Sigmoid colon (tissue), 7 donors: ENCODE measurements around the gene PRKAA2. TPM values are rescaled to one million over a fixed set of nuclear protein-coding genes. Genes with fewer than 3 reads are reported as not detected.

Experiments
- DNase-seq: peaks from one replicate; pipeline ENCODE4 v3.0.0-alpha.2; 2019
- H3K27ac ChIP-seq, 4 donors: fragments of 200-600 bp; sonication (generic); one replicate each; pipeline ENCODE4 v1.5.1; 2016 to 2019; ENCODE audit warnings: mild to moderate bottlenecking in 1 of 4
- H3K27me3 ChIP-seq, 3 donors: fragments of 200-600 bp; sonication (generic); one replicate each; pipeline ENCODE4 v1.5.1; 2019; ENCODE audit warnings: mild to moderate bottlenecking in 1 of 3
- H3K36me3 ChIP-seq, 4 donors: fragments of 200-600 bp; sonication (generic); one replicate each; pipeline ENCODE4 v1.5.1; 2016 to 2019
- H3K4me1 ChIP-seq, 4 donors: fragments of 200-600 bp; sonication (generic); one replicate each; pipeline ENCODE4 v1.5.1; 2017 to 2019
- H3K4me3 ChIP-seq, 4 donors: fragments of 200-600 bp; sonication (generic); one replicate each; pipeline ENCODE4 v1.5.1; 2017 to 2019; ENCODE audit warnings: mild to moderate bottlenecking in 2 of 4, moderate library complexity in 1 of 4
- H3K9me3 ChIP-seq, 4 donors: fragments of 200-600 bp in 3 of 4; sonication (generic) in 3 of 4; one replicate each; pipeline versions ENCODE4 v1.5.1 to v1.6.1; 2013 to 2019
- EP300 ChIP-seq, 4 donors: sonication (generic); formaldehyde crosslinking; IDR thresholded peaks; one replicate each; pipeline ENCODE4 v1.6.1; 2017; ENCODE audit warnings: antibody characterized with exemption in 4 of 4
- POLR2A ChIP-seq, 2 donors: fragments of 450-650 bp; IDR thresholded peaks; one replicate each; pipeline ENCODE4 v1.6.1; 2016; ENCODE audit warnings: antibody characterized with exemption in 2 of 2, mild to moderate bottlenecking in 2 of 2, moderate library complexity in 2 of 2
- POLR2AphosphoS5 ChIP-seq, 4 donors: sonication (generic); formaldehyde crosslinking; IDR thresholded peaks; one replicate each; pipeline ENCODE4 v1.6.1; 2017; ENCODE audit warnings: antibody characterized with exemption in 4 of 4
- WGBS, 2 donors: extraction: QIAGEN DNeasy Blood & Tissue Kit; methylation state at CpG; one replicate each; pipeline ENCODE4 v1.1.7; 2013; 5-methylcytosine and 5-hydroxymethylcytosine counted together
- intact Hi-C: fragments of 100-400 bp; cut with DNase I; formaldehyde crosslinking; loops from one replicate; pipeline ENCODE4 v1.15.1; 2023
- polyA plus RNA-seq, 3 donors: library from polyadenylated mRNA; stranded (reverse); fragments of 200-250 nt; gene quantifications; one replicate each; pipeline ENCODE4 v1.2.3, GENCODE V29; 2013
- small RNA-seq, 3 donors: library from RNA; depleted of rRNA; stranded (forward); fragments of <200 nt; gene quantifications; one replicate each; pipeline ENCODE3, GENCODE V24; 2016
- total RNA-seq, 4 donors: library from RNA; depleted of rRNA; stranded (reverse); fragments of >200 nt; gene quantifications; one replicate each; pipeline ENCODE4 v1.1.0, GENCODE V29; 2016
- TF ChIP-seq, protein P1 (sequence below), 4 experiments: fragments of 450-650 bp in 3 of 4; fragments of 200-600 bp in 1 of 4; IDR thresholded peaks; one replicate each; pipeline ENCODE4 v1.5.1; 2016 to 2019; ENCODE audit warnings: antibody characterized with exemption in 4 of 4, mild to moderate bottlenecking in 3 of 4, moderate library complexity in 2 of 4
- donor health status: healthy with polysubstance abuse.
- donor health status: Bipolar disorder and iron deficiency.
- donor health status: healthy.

The PRKAA2 gene
- total and polyA plus RNA-seq, 7 donors: 0.23 to 30.8 (median 25.3) TPM

DNA sequence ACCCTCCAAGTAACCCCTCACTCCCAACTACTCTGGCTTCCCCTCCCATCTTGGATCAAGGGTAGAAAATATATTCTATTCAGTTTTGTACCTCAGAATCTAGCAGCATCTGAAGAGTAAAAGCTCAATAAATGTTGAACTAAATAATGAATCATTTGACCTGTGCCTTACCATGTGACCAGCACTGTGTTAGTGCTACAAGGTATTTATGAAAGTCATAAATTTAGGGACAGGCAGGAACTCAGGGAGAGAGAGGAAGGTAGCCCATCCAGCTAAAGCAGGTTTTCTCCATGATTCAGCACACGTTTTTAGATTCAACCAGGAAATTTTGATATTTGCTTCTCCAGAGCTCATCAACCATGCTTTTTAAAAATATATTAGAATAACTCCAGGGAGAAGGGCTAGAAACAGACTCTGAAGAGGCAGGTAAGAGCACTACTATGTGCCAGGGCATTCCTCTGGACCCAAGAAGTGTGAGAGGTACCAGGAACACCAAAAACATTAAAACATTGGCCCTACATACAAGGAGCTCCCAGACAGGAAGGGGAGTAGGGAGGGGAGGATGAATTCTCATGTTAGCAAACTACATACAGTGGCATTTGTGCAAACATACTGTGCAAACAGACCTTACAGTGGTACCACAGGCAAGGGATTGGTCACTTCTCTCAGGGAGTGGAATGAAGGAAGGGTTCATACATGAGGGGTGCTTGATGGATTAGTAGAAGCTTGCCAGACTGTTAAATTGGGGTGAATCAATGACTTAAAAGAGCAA, 109.8 kb downstream of the PRKAA2 start:
- H3K27ac ChIP-seq: no peak overlapping the region
- WGBS, 2 donors: 9 to 43% methylated on average over 1 of the region's 1 CpG
- H3K4me1 ChIP-seq: no peaks in the 10 kb centered on the region
- TF ChIP-seq POLR2A (IDR thresholded peaks at IDR 0.05) (no peak), EP300 (IDR thresholded peaks at IDR 0.05) (no peak), POLR2AphosphoS5 (IDR thresholded peaks at IDR 0.05) (no peak)
- TF ChIP-seq, protein P1, sequence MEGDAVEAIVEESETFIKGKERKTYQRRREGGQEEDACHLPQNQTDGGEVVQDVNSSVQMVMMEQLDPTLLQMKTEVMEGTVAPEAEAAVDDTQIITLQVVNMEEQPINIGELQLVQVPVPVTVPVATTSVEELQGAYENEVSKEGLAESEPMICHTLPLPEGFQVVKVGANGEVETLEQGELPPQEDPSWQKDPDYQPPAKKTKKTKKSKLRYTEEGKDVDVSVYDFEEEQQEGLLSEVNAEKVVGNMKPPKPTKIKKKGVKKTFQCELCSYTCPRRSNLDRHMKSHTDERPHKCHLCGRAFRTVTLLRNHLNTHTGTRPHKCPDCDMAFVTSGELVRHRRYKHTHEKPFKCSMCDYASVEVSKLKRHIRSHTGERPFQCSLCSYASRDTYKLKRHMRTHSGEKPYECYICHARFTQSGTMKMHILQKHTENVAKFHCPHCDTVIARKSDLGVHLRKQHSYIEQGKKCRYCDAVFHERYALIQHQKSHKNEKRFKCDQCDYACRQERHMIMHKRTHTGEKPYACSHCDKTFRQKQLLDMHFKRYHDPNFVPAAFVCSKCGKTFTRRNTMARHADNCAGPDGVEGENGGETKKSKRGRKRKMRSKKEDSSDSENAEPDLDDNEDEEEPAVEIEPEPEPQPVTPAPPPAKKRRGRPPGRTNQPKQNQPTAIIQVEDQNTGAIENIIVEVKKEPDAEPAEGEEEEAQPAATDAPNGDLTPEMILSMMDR (IDR thresholded peaks at IDR 0.05): no peak
- no peaks in the 10 kb centered on the region for H3K27me3 ChIP-seq
- H3K36me3 ChIP-seq: no peaks in the 10 kb centered on the region
- no peak for DNase-seq
- intact Hi-C loops: no loop called here
- H3K4me3 ChIP-seq: no peak overlapping the region
- H3K9me3 ChIP-seq: no peaks in the 10 kb centered on the region

DNA sequence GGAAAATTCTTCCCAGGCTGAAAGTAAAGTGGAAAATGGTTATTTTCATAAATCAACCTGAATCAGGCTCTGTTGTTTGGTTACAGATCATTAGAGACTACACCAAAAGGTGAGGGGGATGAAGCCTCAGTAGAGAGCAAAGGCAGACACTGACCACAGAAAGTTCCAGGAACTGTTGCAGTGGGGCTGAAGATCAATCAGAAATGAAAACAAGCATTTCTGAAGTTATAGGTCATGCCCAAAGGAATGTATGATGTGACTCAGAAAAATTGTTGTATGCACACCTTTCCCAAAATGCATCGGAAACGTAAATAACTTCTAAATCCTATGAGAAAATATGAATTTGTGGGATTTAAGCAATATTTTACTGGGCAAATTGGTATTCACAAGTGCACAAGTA, 110.8 kb downstream of the PRKAA2 start:
- Histone ChIP-seq H3K4me1 (no peaks in the 10 kb centered on the region), H3K27ac (no peak overlapping the region), H3K36me3 (no peaks in the 10 kb centered on the region), H3K27me3 (no peaks in the 10 kb centered on the region), H3K9me3 (no peaks in the 10 kb centered on the region), H3K4me3 (no peak overlapping the region)
- DNase-seq: no peak
- intact Hi-C loops: no loop called here
- TF ChIP-seq EP300 (IDR thresholded peaks at IDR 0.05) (no peak), POLR2A (IDR thresholded peaks at IDR 0.05) (no peak), POLR2AphosphoS5 (IDR thresholded peaks at IDR 0.05) (no peak)
- TF ChIP-seq, protein P1 (IDR thresholded peaks at IDR 0.05): no peak
- 96% methylated on average over 2 of the region's 2 CpGs for WGBS, 2 donors

DNA sequence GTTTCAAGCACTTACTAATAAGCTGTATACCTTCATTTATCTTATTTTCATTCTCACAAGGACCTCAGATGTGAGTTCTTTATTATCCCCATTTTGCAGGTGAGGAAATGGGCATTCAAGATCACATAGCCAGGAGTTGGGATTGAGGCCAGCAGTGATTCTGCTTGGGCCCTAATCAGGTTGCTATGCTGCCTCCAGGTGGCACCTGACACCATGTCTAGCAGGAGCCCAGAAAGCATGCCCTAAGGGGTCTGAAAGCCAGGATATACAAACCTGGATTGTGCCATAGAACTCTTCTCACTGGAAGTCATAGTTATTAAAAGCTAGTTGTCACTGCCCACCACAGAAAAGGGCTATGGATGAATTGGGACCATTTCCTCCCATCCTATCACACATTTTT, 113.0 kb downstream of the PRKAA2 start:
- H3K27ac ChIP-seq: no peak overlapping the region
- no peak for DNase-seq
- H3K9me3 ChIP-seq: no peaks in the 10 kb centered on the region
- no peaks in the 10 kb centered on the region for H3K4me1 ChIP-seq
- intact Hi-C loops: no loop called here
- H3K36me3 ChIP-seq: no peaks in the 10 kb centered on the region
- no peaks in the 10 kb centered on the region for H3K27me3 ChIP-seq
- TF ChIP-seq, protein P1 (IDR thresholded peaks at IDR 0.05): no peak
- TF ChIP-seq EP300 (IDR thresholded peaks at IDR 0.05) (no peak), POLR2A (IDR thresholded peaks at IDR 0.05) (no peak), POLR2AphosphoS5 (IDR thresholded peaks at IDR 0.05) (no peak)
- no peak overlapping the region for H3K4me3 ChIP-seq

DNA sequence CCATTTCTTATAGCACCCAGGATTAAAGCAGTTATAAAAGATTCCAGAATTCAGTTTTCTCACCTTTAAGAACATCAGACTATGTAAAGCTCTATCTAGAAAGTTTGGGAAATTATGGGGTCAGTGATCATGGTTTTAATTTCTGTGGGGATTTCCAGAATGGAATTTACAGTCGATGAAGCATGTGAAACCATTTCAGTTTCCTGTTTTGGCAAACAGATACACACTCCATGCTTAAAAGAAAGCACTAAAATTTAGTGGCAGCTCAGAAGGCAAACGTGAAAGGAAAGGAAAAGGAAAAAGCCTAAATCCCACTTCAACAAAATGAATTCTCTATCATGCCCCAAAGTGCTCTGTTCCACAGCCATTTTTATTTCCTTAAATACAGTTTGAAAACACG, 113.7 kb downstream of the PRKAA2 start:
- intact Hi-C loops: no loop called here
- no peak for DNase-seq
- H3K27me3 ChIP-seq: no peaks in the 10 kb centered on the region

More for the DNA sequence above, 113.7 kb downstream of the PRKAA2 start:
- TF ChIP-seq, protein P1 (IDR thresholded peaks at IDR 0.05): no peak
- no peak for TF ChIP-seq POLR2AphosphoS5 (IDR thresholded peaks at IDR 0.05)
- TF ChIP-seq EP300 (IDR thresholded peaks at IDR 0.05): no peak
- no peak for TF ChIP-seq POLR2A (IDR thresholded peaks at IDR 0.05)
- Histone ChIP-seq H3K9me3 (no peaks in the 10 kb centered on the region), H3K36me3 (no peaks in the 10 kb centered on the region), H3K4me3 (no peak overlapping the region), H3K27ac (no peak overlapping the region), H3K4me1 (no peaks in the 10 kb centered on the region)
- WGBS, 2 donors: 19 to 29% methylated on average over 3 of the region's 3 CpGs

Small RNAs within 50 kb of the gene (small RNA-seq; reads per million reads assigned to genes)
- 0 reads per million in 3 donors for gene AC099789.1

Other genes starting within 250 kb of the PRKAA2 start
- gene PLPP3, start 65.8 kb upstream of the PRKAA2 start, total RNA-seq: 100 to 1,000 TPM in 2 of 4 donors, 10 to 100 TPM in 2; 92.8 to 136 (median 109) TPM
- gene PLPP3, start 65.8 kb upstream of the PRKAA2 start, polyA plus RNA-seq: 10 to 100 TPM in 2 of 3 donors, 1 to 10 TPM in 1; 4.9 to 20.7 (median 16.8) TPM
- not detected for gene FYB2, start 174.1 kb downstream of the PRKAA2 start, total RNA-seq
- gene FYB2, start 174.1 kb downstream of the PRKAA2 start, polyA plus RNA-seq: 1 to 10 TPM; 1.4 to 2.3 (median 1.8) TPM
- gene C8A, start 209.5 kb downstream of the PRKAA2 start, total RNA-seq: not detected
- not detected for gene C8A, start 209.5 kb downstream of the PRKAA2 start, polyA plus RNA-seq